Stomach (tissue), 4 donors: ENCODE results near the gene GPC6.

Source experiments
- EP300 ChIP-seq: sonication (generic); formaldehyde crosslinking; IDR thresholded peaks from one replicate; pipeline ENCODE4 v1.6.1; 2017; ENCODE audit warnings: antibody characterized with exemption
- POLR2A ChIP-seq, 4 donors: fragments of 450-650 bp; IDR thresholded peaks; one replicate each; pipeline ENCODE4 v1.6.1; 2016; ENCODE audit warnings: antibody characterized with exemption in 4 of 4, control low read depth in 2 of 4, mild to moderate bottlenecking in 1 of 4, moderate library complexity in 1 of 4
- TF ChIP-seq, protein P1 (sequence below), 7 experiments: fragments of 450-650 bp in 4 of 7; fragments of 200-600 bp in 3 of 7; sonication (generic) in 3 of 7; IDR thresholded peaks; one replicate each; pipeline ENCODE4 v1.5.1; 2016 to 2019; ENCODE audit warnings: antibody characterized with exemption in 7 of 7, control low read depth in 2 of 7, mild to moderate bottlenecking in 1 of 7

DNA sequence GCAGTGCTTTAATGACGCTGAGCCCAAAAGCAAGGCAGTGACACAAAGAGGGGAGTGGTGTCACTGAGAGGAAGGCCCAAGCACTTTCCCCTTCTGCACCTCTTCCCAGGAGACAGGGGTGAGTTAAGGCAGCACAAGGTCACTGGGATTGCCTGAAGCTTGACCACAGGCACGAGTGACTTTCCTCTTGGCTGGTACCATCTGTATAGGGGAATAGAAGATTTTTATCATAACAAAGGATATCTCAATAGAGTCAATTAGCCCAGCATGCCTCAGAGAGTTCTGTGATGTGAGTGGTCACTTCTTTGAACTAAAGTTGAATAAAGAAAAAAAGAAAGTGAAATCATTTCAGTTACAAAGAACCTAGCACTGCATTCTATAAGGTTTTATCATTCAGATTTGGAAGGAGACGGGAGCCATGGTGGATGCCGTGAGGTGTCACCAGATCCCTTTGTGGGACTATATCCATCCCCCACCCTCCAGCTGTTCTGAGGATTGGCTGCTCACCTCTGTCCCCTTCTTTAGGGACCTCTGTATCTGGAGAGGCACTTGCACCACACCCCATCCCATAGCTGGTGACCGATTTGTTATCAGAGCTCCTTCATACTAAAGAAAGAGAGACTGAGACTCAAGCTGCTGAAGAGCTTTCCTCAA, 961.7 kb downstream of the GPC6 start:
- TF ChIP-seq, protein P1, sequence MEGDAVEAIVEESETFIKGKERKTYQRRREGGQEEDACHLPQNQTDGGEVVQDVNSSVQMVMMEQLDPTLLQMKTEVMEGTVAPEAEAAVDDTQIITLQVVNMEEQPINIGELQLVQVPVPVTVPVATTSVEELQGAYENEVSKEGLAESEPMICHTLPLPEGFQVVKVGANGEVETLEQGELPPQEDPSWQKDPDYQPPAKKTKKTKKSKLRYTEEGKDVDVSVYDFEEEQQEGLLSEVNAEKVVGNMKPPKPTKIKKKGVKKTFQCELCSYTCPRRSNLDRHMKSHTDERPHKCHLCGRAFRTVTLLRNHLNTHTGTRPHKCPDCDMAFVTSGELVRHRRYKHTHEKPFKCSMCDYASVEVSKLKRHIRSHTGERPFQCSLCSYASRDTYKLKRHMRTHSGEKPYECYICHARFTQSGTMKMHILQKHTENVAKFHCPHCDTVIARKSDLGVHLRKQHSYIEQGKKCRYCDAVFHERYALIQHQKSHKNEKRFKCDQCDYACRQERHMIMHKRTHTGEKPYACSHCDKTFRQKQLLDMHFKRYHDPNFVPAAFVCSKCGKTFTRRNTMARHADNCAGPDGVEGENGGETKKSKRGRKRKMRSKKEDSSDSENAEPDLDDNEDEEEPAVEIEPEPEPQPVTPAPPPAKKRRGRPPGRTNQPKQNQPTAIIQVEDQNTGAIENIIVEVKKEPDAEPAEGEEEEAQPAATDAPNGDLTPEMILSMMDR (IDR thresholded peaks at IDR 0.05), result no peak
- TF ChIP-seq POLR2A (IDR thresholded peaks at IDR 0.05) (no peak), EP300 (no peak)
